Left lung (tissue), 10 donors: ENCODE measurements around the gene ITPA. TPM values are rescaled to one million over a fixed set of nuclear protein-coding genes. Genes with fewer than 3 reads are reported as not detected.

ENCODE experiments used
- ATAC-seq: fragments of 200-7000 bp; cut with Tn5 transposase; one replicate; pipeline ENCODE4 v1.9.1; 2020; ENCODE audit warnings: moderate library complexity
- DNase-seq, 4 donors: peaks; one replicate each; pipeline ENCODE4 v3.0.0-alpha.2; 2013 to 2020
- H3K27ac ChIP-seq, 2 donors: fragments of 200-600 bp; sonication (generic) in 1 of 2; one replicate each; pipeline versions ENCODE4 v1.5.0 to v1.8.0; 2020 to 2021
- H3K27me3 ChIP-seq, 2 donors: fragments of 200-600 bp; sonication (generic) in 1 of 2; one replicate each; pipeline versions ENCODE4 v1.5.0 to v1.8.0; 2020 to 2021
- H3K36me3 ChIP-seq, 2 donors: fragments of 200-600 bp; sonication (generic) in 1 of 2; one replicate each; pipeline versions ENCODE4 v1.5.0 to v1.8.0; 2020 to 2021
- H3K4me1 ChIP-seq, 2 donors: fragments of 200-600 bp; one replicate each; pipeline ENCODE4 v1.8.0; 2021
- H3K4me3 ChIP-seq, 2 donors: fragments of 200-600 bp; sonication (generic) in 1 of 2; one replicate each; pipeline versions ENCODE4 v1.5.0 to v1.8.0; 2020 to 2021; ENCODE audit warnings: mild to moderate bottlenecking in 1 of 2
- H3K9me3 ChIP-seq, 2 donors: fragments of 200-600 bp; sonication (generic) in 1 of 2; one replicate each; pipeline versions ENCODE4 v1.5.0 to v1.8.0; 2020 to 2021
- intact Hi-C, 2 donors: fragments of 100-400 bp; cut with DNase I; formaldehyde crosslinking; loops; one replicate each; pipeline versions ENCODE4 v1.11.2 to v1.14.2; 2022
- polyA plus RNA-seq, 6 donors: library from polyadenylated mRNA; unstranded; fragments of 120-200 nt; gene quantifications; one replicate each; pipeline ENCODE4 v1.2.1, GENCODE V29; 2013; ENCODE audit not compliant: insufficient read length in 6 of 6
- total RNA-seq, 2 donors: library from RNA; stranded (reverse); fragmentation: NEBNext Ultra II Directional; extraction: Animal tissue kit (Norgen Biotek cat#: 25700); gene quantifications; one replicate each; pipeline ENCODE4 v1.2.1, GENCODE V29; 2021
- TF ChIP-seq, protein P1 (sequence below), 2 donors: fragments of 200-600 bp; sonication (generic) in 1 of 2; IDR thresholded peaks; one replicate each; pipeline versions ENCODE4 v1.5.0 to v1.8.0; 2021; ENCODE audit warnings: antibody characterized with exemption in 2 of 2
- donor health status: DM: no; HTN: yes; CAD: no.
- donor health status: DM: no; HTN: no; CAD: no.

ITPA gene
- total and polyA plus RNA-seq, 8 donors: 43.5 to 63.7 (median 50.8) TPM

DNA sequence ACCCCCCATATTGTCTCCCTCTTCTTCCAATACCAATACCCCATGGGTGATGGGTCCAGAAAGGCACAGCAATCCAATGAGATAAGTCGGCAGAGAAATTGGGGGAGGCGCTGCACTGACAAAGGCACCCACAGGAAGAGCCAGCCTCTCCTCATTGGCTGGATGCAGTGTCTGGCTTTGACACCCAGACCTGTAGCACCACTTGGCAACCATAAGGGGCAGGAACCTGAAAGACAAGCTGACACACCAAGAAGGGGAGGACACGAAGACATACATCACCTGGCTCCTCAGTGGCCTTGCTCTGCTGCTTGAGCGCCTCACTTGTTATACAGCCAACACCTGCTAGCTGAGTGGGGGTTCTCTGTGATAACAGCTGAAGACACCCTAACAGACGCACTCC, 49.1 kb downstream of the ITPA start:
- H3K36me3 ChIP-seq: peaks cover 0 to 94% of the 10 kb centered on the region in 2 donors
- H3K27ac ChIP-seq: no peak overlapping the region
- TF ChIP-seq, protein P1, sequence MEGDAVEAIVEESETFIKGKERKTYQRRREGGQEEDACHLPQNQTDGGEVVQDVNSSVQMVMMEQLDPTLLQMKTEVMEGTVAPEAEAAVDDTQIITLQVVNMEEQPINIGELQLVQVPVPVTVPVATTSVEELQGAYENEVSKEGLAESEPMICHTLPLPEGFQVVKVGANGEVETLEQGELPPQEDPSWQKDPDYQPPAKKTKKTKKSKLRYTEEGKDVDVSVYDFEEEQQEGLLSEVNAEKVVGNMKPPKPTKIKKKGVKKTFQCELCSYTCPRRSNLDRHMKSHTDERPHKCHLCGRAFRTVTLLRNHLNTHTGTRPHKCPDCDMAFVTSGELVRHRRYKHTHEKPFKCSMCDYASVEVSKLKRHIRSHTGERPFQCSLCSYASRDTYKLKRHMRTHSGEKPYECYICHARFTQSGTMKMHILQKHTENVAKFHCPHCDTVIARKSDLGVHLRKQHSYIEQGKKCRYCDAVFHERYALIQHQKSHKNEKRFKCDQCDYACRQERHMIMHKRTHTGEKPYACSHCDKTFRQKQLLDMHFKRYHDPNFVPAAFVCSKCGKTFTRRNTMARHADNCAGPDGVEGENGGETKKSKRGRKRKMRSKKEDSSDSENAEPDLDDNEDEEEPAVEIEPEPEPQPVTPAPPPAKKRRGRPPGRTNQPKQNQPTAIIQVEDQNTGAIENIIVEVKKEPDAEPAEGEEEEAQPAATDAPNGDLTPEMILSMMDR (IDR thresholded peaks at IDR 0.05): no peak
- H3K4me3 ChIP-seq: no peak overlapping the region
- ATAC-seq: no peak
- intact Hi-C loops: no loop called here
- H3K4me1 ChIP-seq: no peaks in the 10 kb centered on the region
- no peaks in the 10 kb centered on the region for H3K9me3 ChIP-seq
- no peaks in the 10 kb centered on the region for H3K27me3 ChIP-seq
- no peak for DNase-seq

DNA sequence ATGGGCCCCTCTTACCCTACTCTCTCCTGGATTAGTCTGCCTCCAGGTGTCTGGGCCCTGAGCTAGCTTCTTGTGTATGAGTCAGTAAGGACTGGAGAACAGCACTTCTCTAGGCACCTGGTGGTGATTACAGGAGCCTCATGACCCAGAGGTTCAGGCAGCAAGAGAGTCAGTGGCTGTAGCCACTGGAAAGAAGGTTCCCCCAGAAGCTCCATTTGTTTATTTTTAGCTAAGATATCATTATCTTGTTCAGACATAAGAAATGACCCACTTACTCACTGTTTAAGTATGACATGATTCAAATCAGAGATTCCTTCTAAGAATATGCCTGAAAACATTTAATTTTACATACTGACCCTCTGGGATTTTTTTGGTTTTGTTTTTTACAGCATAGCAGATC, 53.3 kb downstream of the ITPA start:
- Histone ChIP-seq H3K4me3 (no peak overlapping the region), H3K36me3 (peaks cover 0 to 84% of the 10 kb centered on the region in 2 donors), H3K9me3 (no peaks in the 10 kb centered on the region), H3K27me3 (no peaks in the 10 kb centered on the region), H3K4me1 (no peaks in the 10 kb centered on the region), H3K27ac (no peak overlapping the region)
- TF ChIP-seq, protein P1 (IDR thresholded peaks at IDR 0.05): no peak
- intact Hi-C loops: no loop called here
- ATAC-seq (no peak), DNase-seq (no peak)

DNA sequence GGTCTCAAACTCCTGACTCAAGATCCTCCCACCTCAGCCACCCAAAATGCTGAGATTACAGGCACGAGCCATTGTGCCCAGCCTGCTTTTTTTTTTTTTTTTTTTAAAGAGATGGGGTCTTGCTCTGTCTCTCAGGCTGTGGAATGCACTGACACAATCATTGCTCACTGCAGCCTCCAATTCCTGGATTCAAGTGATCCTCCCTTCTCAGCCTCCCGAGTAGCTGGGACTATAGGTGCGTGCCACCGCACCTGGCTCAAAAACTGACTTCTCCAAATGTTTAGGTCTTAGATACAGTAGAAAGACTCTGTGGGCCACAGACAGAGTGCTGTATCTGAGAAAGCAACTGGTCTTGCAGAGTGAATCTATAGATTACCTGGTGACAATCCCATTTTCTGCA, 60.8 kb downstream of the ITPA start:
- intact Hi-C loops: no loop called here
- Histone ChIP-seq H3K27ac (no peak overlapping the region), H3K27me3 (no peaks in the 10 kb centered on the region), H3K4me1 (no peaks in the 10 kb centered on the region), H3K9me3 (no peaks in the 10 kb centered on the region), H3K36me3 (peaks cover 0 to 60% of the 10 kb centered on the region in 2 donors), H3K4me3 (no peak overlapping the region)
- TF ChIP-seq, protein P1 (IDR thresholded peaks at IDR 0.05): no peak
- no peak for DNase-seq
- no peak for ATAC-seq

DNA sequence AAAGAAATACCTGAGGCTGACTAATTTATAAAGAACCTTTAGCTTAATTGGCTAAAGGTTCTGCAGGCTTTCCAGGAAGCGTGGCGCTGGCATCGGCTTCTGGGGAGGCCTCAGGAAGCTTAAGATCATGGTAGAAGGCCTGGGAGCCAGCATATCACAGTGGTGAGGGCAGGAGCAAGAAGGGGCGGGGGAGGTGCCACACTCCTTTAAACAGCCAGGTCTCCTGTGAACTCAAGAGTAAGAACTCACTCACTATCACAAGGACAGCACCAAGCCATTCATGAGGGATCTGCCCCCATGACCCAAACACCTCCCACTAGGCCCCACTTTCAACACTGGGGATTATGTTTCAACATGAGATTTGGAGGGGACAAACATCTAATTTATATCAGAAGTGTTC, 64.1 kb downstream of the ITPA start:
- intact Hi-C loops: no loop called here
- TF ChIP-seq, protein P1 (IDR thresholded peaks at IDR 0.05): no peak
- H3K9me3 ChIP-seq: no peaks in the 10 kb centered on the region
- DNase-seq: no peak
- H3K4me3 ChIP-seq: no peak overlapping the region
- no peaks in the 10 kb centered on the region for H3K4me1 ChIP-seq
- no peak overlapping the region for H3K27ac ChIP-seq
- H3K27me3 ChIP-seq: no peaks in the 10 kb centered on the region
- ATAC-seq: no peak
- peaks cover 0 to 67% of the 10 kb centered on the region in 2 donors for H3K36me3 ChIP-seq

Other genes starting within 250 kb of the ITPA start
- under 1 TPM in 1 of 2 donors, not detected in 1; 0.63 TPM for gene GNRH2, start 165.9 kb upstream of the ITPA start, total RNA-seq
- gene GNRH2, start 165.9 kb upstream of the ITPA start, polyA plus RNA-seq: 1 to 10 TPM in 1 of 6 donors, under 1 TPM in 4, not detected in 1; 0.52 to 1.4 (median 0.66) TPM
- 10 to 100 TPM; 37.4 to 40.4 TPM for gene MRPS26, start 163.4 kb upstream of the ITPA start, total RNA-seq
- gene MRPS26, start 163.4 kb upstream of the ITPA start, polyA plus RNA-seq: 10 to 100 TPM; 36.0 to 57.0 (median 47.6) TPM
- gene OXT, start 137.9 kb upstream of the ITPA start, total RNA-seq: under 1 TPM in 1 of 2 donors, not detected in 1; 0.55 TPM
- not detected for gene OXT, start 137.9 kb upstream of the ITPA start, polyA plus RNA-seq
- not detected for gene AVP, start 124.8 kb upstream of the ITPA start, total RNA-seq
- gene AVP, start 124.8 kb upstream of the ITPA start, polyA plus RNA-seq: not detected
- 10 to 100 TPM; 17.3 to 19.0 TPM for gene FASTKD5, start 49.6 kb upstream of the ITPA start, total RNA-seq
- gene FASTKD5, start 49.6 kb upstream of the ITPA start, polyA plus RNA-seq: 10 to 100 TPM; 10.7 to 14.1 (median 13.4) TPM
- gene UBOX5, start 49.6 kb upstream of the ITPA start, total RNA-seq: 1 to 10 TPM; 5.2 TPM
- gene UBOX5, start 49.6 kb upstream of the ITPA start, polyA plus RNA-seq: 1 to 10 TPM; 7.8 to 9.8 (median 9.4) TPM
- gene LZTS3, start 35.9 kb upstream of the ITPA start, total RNA-seq: 10 to 100 TPM; 12.3 to 21.0 TPM
- gene LZTS3, start 35.9 kb upstream of the ITPA start, polyA plus RNA-seq: 10 to 100 TPM in 1 of 6 donors, 1 to 10 TPM in 5; 7.1 to 11.8 (median 9.1) TPM
- 100 to 1,000 TPM in 1 of 2 donors, 10 to 100 TPM in 1; 83.9 to 107 TPM for gene DDRGK1, start 4.8 kb upstream of the ITPA start, total RNA-seq
- 10 to 100 TPM; 46.6 to 51.7 (median 49.4) TPM for gene DDRGK1, start 4.8 kb upstream of the ITPA start, polyA plus RNA-seq
- gene SLC4A11, start 29.7 kb downstream of the ITPA start, total RNA-seq: 1 to 10 TPM; 3.5 to 4.8 TPM
- 1 to 10 TPM in 1 of 6 donors, under 1 TPM in 5; 0.44 to 1.4 (median 0.88) TPM for gene SLC4A11, start 29.7 kb downstream of the ITPA start, polyA plus RNA-seq
- gene DNAAF9, start 198.2 kb downstream of the ITPA start, total RNA-seq: 10 to 100 TPM; 16.9 to 20.3 TPM
- 10 to 100 TPM; 24.8 to 26.3 (median 25.4) TPM for gene DNAAF9, start 198.2 kb downstream of the ITPA start, polyA plus RNA-seq